Measurements from ENCODE around the gene CHTF8. TPM values are rescaled to one million over a fixed set of nuclear protein-coding genes. Genes with fewer than 3 reads are reported as not detected.
A peak's percentile ranks its signal among the peaks of the same experiment; 100 is the strongest.

The CHTF8 gene
- total and polyA plus RNA-seq, 4 experiments from 2014 or later = 141 to 231 (median 151) TPM

DNA sequence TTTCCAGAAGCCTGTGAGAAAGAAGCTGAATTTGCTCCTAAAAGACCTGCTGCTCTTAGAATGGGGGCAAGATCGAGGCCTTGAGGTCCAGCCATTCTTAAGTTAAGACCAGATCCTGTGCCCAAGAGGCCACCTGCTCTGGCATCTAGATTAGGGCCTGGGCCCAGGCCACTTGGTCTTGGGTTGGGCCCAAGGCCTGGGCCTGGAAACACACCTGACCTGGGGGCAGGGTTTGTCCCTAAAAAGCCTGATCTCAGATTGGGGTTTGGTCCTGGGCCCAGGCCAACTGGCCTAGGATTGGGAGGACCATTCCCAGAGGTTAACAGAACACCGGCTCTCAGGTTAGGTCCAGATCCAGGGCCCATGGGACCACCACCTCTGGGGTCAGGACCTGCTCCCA, 12.9 kb downstream of the CHTF8 start:
- peaks cover 51% of the 10 kb centered on the region for H3K36me3 ChIP-seq (ENCODE audit: insufficient read depth, low read length)
- Mint-ChIP-seq H3K4me1 (peaks cover 5 to 15% (median 6%) of the 10 kb centered on the region in 4 donors), H3K36me3 (peaks cover 34 to 52% of the 10 kb centered on the region in 2 donors), H3K27me3 (no peaks in the 10 kb centered on the region), H3K27ac (no peak overlapping the region), H3K4me3 (no peak overlapping the region), H3K9me3 (no peaks in the 10 kb centered on the region)
- DNase-seq = no peak
- CTCF ChIA-PET (ENCODE audit: partially characterized antibody) = no interaction called here
- intact Hi-C loops (cut with micrococcal nuclease) = no loop called here
- no peaks in the 10 kb centered on the region for H3K9me3 ChIP-seq (ENCODE audit: control insufficient read depth in 1 of 2, low read length in 2 of 2)
- H3K27me3 ChIP-seq (ENCODE audit: insufficient read depth, low read length) = no peaks in the 10 kb centered on the region
- POLR2A ChIA-PET (ENCODE audit: partially characterized antibody) = interaction anchor here (1.1 kb wide), 1 partner anchor 13 kb away, joined by 3 read pairs; the partner anchor contains the start of gene UTP4
- H3K4me3 ChIP-seq (ENCODE audit: low read length in 2 of 2) = no peak overlapping the region
- no peaks in the 10 kb centered on the region for H3K4me1 ChIP-seq (ENCODE audit: insufficient read depth, low read length)
- H3K27ac ChIP-seq (ENCODE audit: low read depth, low read length) = no peak overlapping the region

DNA sequence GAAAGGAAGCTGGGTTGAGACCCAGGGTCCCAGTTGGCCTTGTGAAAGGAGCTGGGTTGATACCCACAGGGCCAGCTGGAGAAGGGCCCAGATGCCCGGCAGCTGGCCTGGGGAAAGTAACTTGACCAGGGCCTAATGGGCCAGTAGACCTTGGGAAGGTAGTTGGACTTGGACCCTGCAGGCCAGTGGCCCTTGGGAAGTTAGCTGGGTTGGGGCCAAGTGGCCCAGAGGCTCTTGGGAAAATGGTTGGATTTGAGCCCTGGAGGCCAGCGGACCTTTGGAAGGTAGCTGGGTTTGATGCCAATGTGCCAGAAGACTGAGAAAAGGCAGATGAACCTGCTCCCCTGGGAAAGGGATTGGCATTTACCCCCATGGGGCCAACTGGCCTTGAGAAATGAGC, 13.4 kb downstream of the CHTF8 start:
- no peak overlapping the region for H3K4me3 Mint-ChIP-seq
- Histone ChIP-seq H3K27ac (ENCODE audit: low read depth, low read length) (no peak overlapping the region), H3K4me1 (ENCODE audit: insufficient read depth, low read length) (no peaks in the 10 kb centered on the region), H3K36me3 (ENCODE audit: insufficient read depth, low read length) (peaks cover 56% of the 10 kb centered on the region), H3K27me3 (ENCODE audit: insufficient read depth, low read length) (no peaks in the 10 kb centered on the region), H3K9me3 (ENCODE audit: control insufficient read depth in 1 of 2, low read length in 2 of 2) (no peaks in the 10 kb centered on the region), H3K4me3 (ENCODE audit: low read length in 2 of 2) (no peak overlapping the region)
- H3K36me3 Mint-ChIP-seq = peaks cover 36 to 53% of the 10 kb centered on the region in 2 donors
- ChIA-PET POLR2A (ENCODE audit: partially characterized antibody) (interaction anchor here (1.1 kb wide), 1 partner anchor 14 kb away, joined by 3 read pairs; the partner anchor contains the start of gene UTP4), CTCF (ENCODE audit: partially characterized antibody) (interaction anchor here (1.2 kb wide), 1 partner anchor 598 kb away, joined by 3 read pairs; no protein-coding TSS in a partner anchor)
- DNase-seq = no peak
- intact Hi-C loops (cut with micrococcal nuclease) = no loop called here
- peaks cover 2 to 13% (median 4%) of the 10 kb centered on the region in 4 donors for H3K4me1 Mint-ChIP-seq
- H3K9me3 Mint-ChIP-seq = no peaks in the 10 kb centered on the region
- no peaks in the 10 kb centered on the region for H3K27me3 Mint-ChIP-seq
- no peak overlapping the region for H3K27ac Mint-ChIP-seq

DNA sequence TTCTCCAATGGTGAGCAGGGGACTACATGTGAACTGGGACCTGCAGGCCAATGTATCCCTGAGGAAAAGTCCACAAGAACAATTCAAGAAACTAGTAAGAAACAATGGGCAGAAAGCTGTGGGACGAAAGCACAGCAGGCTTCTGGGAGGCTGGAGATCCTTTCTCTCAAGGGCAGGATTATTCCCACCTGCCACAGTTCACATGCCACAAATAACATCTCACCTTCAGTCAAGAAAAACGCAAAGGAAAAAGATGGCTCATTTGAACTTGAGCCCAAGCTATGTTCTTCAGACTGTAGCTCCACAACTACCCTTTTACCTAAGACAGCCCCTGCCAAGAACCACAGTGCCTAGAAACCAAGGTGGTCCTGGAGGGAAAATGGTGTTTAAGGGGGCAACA, 13.9 kb downstream of the CHTF8 start:
- H3K27ac Mint-ChIP-seq = peak overlapping the region in 1 of 7 donors; percentile 46
- intact Hi-C loops (cut with micrococcal nuclease) = no loop called here
- no peak overlapping the region for H3K4me3 ChIP-seq (ENCODE audit: low read length in 2 of 2)
- POLR2A ChIA-PET (ENCODE audit: partially characterized antibody) = interaction anchor here (1.5 kb wide), 1 partner anchor 14 kb away, joined by 3 read pairs; the partner anchor contains the start of gene UTP4
- no peaks in the 10 kb centered on the region for H3K9me3 ChIP-seq (ENCODE audit: control insufficient read depth in 1 of 2, low read length in 2 of 2)
- H3K27ac ChIP-seq (ENCODE audit: low read depth, low read length) = no peak overlapping the region
- no peaks in the 10 kb centered on the region for H3K9me3 Mint-ChIP-seq
- peaks cover 0 to 11% (median 3%) of the 10 kb centered on the region in 4 donors for H3K4me1 Mint-ChIP-seq
- H3K27me3 ChIP-seq (ENCODE audit: insufficient read depth, low read length) = no peaks in the 10 kb centered on the region
- no peaks in the 10 kb centered on the region for H3K27me3 Mint-ChIP-seq
- no peak for DNase-seq
- CTCF ChIA-PET (ENCODE audit: partially characterized antibody) = interaction anchor here (1.2 kb wide), 1 partner anchor 598 kb away, joined by 3 read pairs; no protein-coding TSS in a partner anchor
- peaks cover 41 to 56% of the 10 kb centered on the region in 2 donors for H3K36me3 Mint-ChIP-seq
- H3K4me1 ChIP-seq (ENCODE audit: insufficient read depth, low read length) = no peaks in the 10 kb centered on the region
- no peak overlapping the region for H3K4me3 Mint-ChIP-seq
- H3K36me3 ChIP-seq (ENCODE audit: insufficient read depth, low read length) = peaks cover 58% of the 10 kb centered on the region

DNA sequence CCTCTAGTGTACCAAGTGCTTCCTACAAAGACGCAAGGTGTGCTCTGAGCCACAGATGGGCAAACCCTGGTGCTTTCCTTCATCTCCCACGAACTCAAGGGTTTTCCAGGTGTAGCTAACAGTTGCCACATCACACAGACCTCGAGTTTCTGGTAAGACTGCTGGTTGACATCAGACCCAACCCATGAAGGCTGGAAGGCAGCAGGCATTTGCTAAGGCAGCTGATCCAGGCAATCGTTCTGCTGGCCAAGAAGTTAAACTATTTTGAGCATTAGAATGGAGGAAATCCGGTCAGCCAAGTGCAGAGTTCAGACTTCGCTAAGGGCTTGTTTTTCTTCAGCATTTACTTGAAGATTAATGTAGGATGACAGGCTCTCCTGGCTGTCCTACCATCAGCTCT, 15.5 kb downstream of the CHTF8 start:
- intact Hi-C loops (cut with micrococcal nuclease) = no loop called here
- Mint-ChIP-seq H3K9me3 (no peaks in the 10 kb centered on the region), H3K4me1 (peaks cover 0 to 16% (median 3%) of the 10 kb centered on the region in 4 donors), H3K36me3 (peaks cover 41 to 60% of the 10 kb centered on the region in 2 donors), H3K4me3 (no peak overlapping the region), H3K27me3 (no peaks in the 10 kb centered on the region), H3K27ac (peak overlapping the region in 1 of 7 donors; percentile 8)
- no peak for DNase-seq
- H3K27ac ChIP-seq (ENCODE audit: low read depth, low read length) = no peak overlapping the region
- H3K4me1 ChIP-seq (ENCODE audit: insufficient read depth, low read length) = peaks cover 3% of the 10 kb centered on the region
- ChIA-PET CTCF (ENCODE audit: partially characterized antibody) (interaction anchor here (0.9 to 1.2 kb wide), 2 partner anchors 9 to 16 kb away, joined by 3 read pairs; partner anchors contain the start of genes CHTF8 and UTP4), POLR2A (ENCODE audit: partially characterized antibody) (no interaction called here)
- H3K36me3 ChIP-seq (ENCODE audit: insufficient read depth, low read length) = peaks cover 58% of the 10 kb centered on the region
- no peaks in the 10 kb centered on the region for H3K27me3 ChIP-seq (ENCODE audit: insufficient read depth, low read length)
- H3K4me3 ChIP-seq (ENCODE audit: low read length in 2 of 2) = no peak overlapping the region
- H3K9me3 ChIP-seq (ENCODE audit: control insufficient read depth in 1 of 2, low read length in 2 of 2) = no peaks in the 10 kb centered on the region

DNA sequence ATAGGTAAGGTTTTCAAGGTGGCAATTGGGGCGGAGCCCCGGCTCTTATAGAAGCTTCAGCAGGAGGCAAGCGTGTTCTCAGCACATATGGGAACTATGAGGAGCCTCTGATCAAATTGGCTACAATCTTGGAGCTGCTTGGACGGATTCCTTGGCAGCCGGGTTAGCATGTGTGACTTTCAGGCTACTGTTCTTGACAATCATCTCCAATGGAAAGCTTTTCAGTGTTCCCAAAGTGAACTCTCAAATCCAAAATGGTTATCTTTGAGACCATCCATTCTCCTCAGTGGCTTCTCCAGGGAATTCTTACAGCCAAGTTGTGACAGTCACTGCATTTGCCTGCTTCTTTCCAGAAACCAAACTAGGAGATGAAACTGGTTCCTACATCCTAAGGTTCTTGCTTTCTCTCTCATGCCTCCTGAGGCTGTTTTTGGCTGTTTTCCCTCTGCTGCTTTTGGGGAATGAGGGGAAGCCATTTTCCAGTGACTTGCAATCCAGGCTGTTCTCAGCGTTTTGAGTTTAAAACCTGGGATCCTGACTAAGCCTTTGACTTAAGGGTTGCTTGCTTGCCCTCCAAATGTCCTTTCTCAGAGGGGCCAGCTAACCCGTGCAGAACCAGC, 16.0 kb downstream of the CHTF8 start:
- no peaks in the 10 kb centered on the region for H3K27me3 Mint-ChIP-seq
- CTCF ChIA-PET (ENCODE audit: partially characterized antibody) = interaction anchor here (0.9 to 6.8 kb wide), 2 partner anchors 7 to 17 kb away, joined by 3 to 54 read pairs; partner anchors contain the start of genes CHTF8 and UTP4

DNA sequence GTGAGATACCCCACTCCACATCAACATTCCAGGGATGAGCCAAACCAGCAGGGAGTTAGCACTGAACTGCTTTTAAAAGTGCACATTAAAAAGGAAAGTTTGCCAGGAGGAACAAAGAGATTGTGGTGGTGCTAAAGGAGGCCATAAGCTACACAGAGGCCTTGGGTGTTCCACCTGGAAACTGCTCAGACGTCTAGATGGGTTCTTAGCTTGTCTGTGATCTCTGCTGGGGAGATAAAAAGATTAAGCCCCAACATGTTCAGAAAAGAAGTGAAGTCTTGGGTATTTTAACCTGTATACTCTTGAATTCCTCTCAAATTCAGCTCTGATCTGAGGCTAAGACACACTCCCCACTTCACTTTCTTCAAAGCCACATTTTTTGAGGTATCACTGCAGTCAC, 16.6 kb downstream of the CHTF8 start:
- ChIA-PET CTCF (ENCODE audit: partially characterized antibody) (interaction anchor here (6.8 kb wide), 1 partner anchor 7 kb away, joined by 54 read pairs; no protein-coding TSS in a partner anchor), POLR2A (ENCODE audit: partially characterized antibody) (no interaction called here)
- no peaks in the 10 kb centered on the region for H3K27me3 ChIP-seq (ENCODE audit: insufficient read depth, low read length)
- H3K4me1 ChIP-seq (ENCODE audit: insufficient read depth, low read length) = peaks cover 3% of the 10 kb centered on the region
- DNase-seq = no peak
- peak overlapping the region in 1 of 7 donors; percentile 75 for H3K27ac Mint-ChIP-seq
- peaks cover 0 to 12% (median 3%) of the 10 kb centered on the region in 4 donors for H3K4me1 Mint-ChIP-seq
- no peak overlapping the region for H3K4me3 ChIP-seq (ENCODE audit: low read length in 2 of 2)
- peaks cover 54% of the 10 kb centered on the region for H3K36me3 ChIP-seq (ENCODE audit: insufficient read depth, low read length)
- no peaks in the 10 kb centered on the region for H3K9me3 ChIP-seq (ENCODE audit: control insufficient read depth in 1 of 2, low read length in 2 of 2)
- intact Hi-C loops (cut with micrococcal nuclease) = no loop called here
- peaks cover 40 to 58% of the 10 kb centered on the region in 2 donors for H3K36me3 Mint-ChIP-seq
- no peaks in the 10 kb centered on the region for H3K9me3 Mint-ChIP-seq
- no peak overlapping the region for H3K27ac ChIP-seq (ENCODE audit: low read depth, low read length)
- H3K4me3 Mint-ChIP-seq = no peak overlapping the region
- no peaks in the 10 kb centered on the region for H3K27me3 Mint-ChIP-seq

More for the DNA sequence above, 16.0 kb downstream of the CHTF8 start:
- DNase-seq = no peak
- Histone ChIP-seq H3K4me1 (ENCODE audit: insufficient read depth, low read length) (peaks cover 3% of the 10 kb centered on the region), H3K4me3 (ENCODE audit: low read length in 2 of 2) (no peak overlapping the region), H3K27me3 (ENCODE audit: insufficient read depth, low read length) (no peaks in the 10 kb centered on the region), H3K36me3 (ENCODE audit: insufficient read depth, low read length) (peaks cover 58% of the 10 kb centered on the region), H3K27ac (ENCODE audit: low read depth, low read length) (no peak overlapping the region), H3K9me3 (ENCODE audit: control insufficient read depth in 1 of 2, low read length in 2 of 2) (no peaks in the 10 kb centered on the region)
- POLR2A ChIA-PET (ENCODE audit: partially characterized antibody) = no interaction called here
- no peak overlapping the region for H3K4me3 Mint-ChIP-seq
- H3K27ac Mint-ChIP-seq = no peak overlapping the region
- H3K9me3 Mint-ChIP-seq = no peaks in the 10 kb centered on the region
- intact Hi-C loops (cut with micrococcal nuclease) = no loop called here
- H3K4me1 Mint-ChIP-seq = peaks cover 0 to 16% (median 3%) of the 10 kb centered on the region in 4 donors
- peaks cover 43 to 61% of the 10 kb centered on the region in 2 donors for H3K36me3 Mint-ChIP-seq

DNA sequence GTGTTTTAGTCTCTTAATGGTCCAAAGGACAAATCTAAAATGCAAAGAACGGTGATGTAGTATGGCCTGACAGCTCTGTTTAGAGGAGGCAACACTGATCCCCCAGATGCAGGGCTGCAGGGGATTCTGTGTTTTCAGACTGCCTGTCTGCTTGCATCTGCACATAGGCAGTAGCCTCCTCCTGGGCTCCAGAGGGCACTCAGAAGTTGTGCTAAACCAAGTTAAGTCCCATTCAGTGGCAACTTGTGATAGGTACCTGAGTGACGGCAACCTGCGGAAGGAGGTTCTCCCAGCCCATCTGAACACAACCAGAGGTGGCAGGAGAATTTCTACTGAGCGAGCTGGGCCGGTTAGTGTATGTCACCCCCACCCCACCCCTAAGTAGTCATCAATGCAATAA, 17.0 kb downstream of the CHTF8 start:
- Mint-ChIP-seq H3K27ac (peak overlapping the region in 1 of 7 donors; percentile 75), H3K9me3 (no peaks in the 10 kb centered on the region), H3K36me3 (peaks cover 42 to 59% of the 10 kb centered on the region in 2 donors), H3K27me3 (no peaks in the 10 kb centered on the region), H3K4me3 (no peak overlapping the region), H3K4me1 (peaks cover 0 to 10% (median 3%) of the 10 kb centered on the region in 4 donors)
- H3K9me3 ChIP-seq (ENCODE audit: control insufficient read depth in 1 of 2, low read length in 2 of 2) = no peaks in the 10 kb centered on the region
- CTCF ChIA-PET (ENCODE audit: partially characterized antibody) = interaction anchor here (6.8 kb wide), 1 partner anchor 8 kb away, joined by 54 read pairs; no protein-coding TSS in a partner anchor
- H3K27ac ChIP-seq (ENCODE audit: low read depth, low read length) = no peak overlapping the region
- H3K4me3 ChIP-seq (ENCODE audit: low read length in 2 of 2) = no peak overlapping the region
- intact Hi-C loops (cut with micrococcal nuclease) = no loop called here
- H3K36me3 ChIP-seq (ENCODE audit: insufficient read depth, low read length) = peaks cover 49% of the 10 kb centered on the region
- H3K4me1 ChIP-seq (ENCODE audit: insufficient read depth, low read length) = peaks cover 3% of the 10 kb centered on the region
- no peak for DNase-seq
- no peaks in the 10 kb centered on the region for H3K27me3 ChIP-seq (ENCODE audit: insufficient read depth, low read length)
- POLR2A ChIA-PET (ENCODE audit: partially characterized antibody) = no interaction called here

Measured in CD4-positive, alpha-beta memory T cell (primary cell).